ENCODE results near the gene TSPAN3.

- TF ChIP-seq CTCF (IDR thresholded peaks at IDR 0.05) (no peak), POLR2AphosphoS5 (IDR thresholded peaks at IDR 0.05) (no peak), POLR2A (IDR thresholded peaks at IDR 0.05; ENCODE audit: low read depth) (no peak), EP300 (IDR thresholded peaks at IDR 0.05) (no peak)
Measured at GRCh38 chr15:77028451-77029165, 42.3 kb downstream of the TSPAN3 start.

Measured in esophagus muscularis mucosa (tissue), 4 donors.